ENCODE data around the gene TEP1. TPM values are rescaled to one million over a fixed set of nuclear protein-coding genes. Genes with fewer than 3 reads are reported as not detected.

The TEP1 gene
- polyA plus RNA-seq, 3 donors, result 2.3 to 78.9 (median 7.1) TPM

DNA sequence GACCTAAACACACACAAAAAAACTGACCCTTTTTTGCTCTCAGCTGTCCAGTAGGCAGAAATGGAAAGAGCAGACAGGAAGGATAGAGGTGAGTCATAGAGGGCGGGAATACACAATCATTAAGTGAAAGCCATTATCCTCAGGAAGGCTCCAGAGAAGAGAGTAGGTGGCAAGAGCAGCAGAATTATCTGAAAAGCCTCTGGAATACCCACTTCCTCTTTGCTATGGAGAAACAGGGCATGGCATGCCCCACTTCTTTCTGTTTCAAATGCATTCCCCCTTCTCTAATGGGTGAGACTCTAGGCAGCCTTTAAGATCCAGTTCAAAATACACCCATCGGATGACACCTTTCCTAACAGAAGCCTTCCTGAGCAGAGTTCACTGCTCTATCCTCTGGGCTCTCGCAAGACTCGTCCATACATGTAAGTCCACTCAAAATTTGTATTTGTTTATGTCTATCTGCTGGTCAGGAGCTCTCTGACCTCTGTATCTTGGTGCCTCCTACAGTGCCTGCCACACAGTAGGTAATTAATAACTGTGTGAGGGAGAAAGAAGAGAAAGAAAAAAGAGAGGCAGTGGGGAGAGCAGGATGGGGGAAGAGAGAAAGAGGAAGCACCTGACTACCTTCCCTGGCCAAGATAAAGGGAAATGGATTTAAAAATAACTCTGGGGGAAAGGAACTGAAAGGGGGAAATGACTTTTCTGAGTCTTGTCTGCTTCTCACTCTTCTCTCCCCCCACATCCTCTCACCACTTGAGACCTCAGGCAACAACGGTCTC lies 14.1 kb upstream of the TEP1 start:
- Mint-ChIP-seq H3K9me3 (peaks cover 0 to 2% (median 0%) of the 10 kb centered on the region in 7 donors), H3K27ac (peak overlapping the region; percentile 93 to 97 (median 96)), H3K4me3 (peak overlapping the region; percentile 73 to 89), H3K4me1 (peaks cover 60% of the 10 kb centered on the region), H3K27me3 (ENCODE audit: low read depth in 3 of 3) (peaks cover 0 to 2% (median 0%) of the 10 kb centered on the region in 3 donors), H3K36me3 (peaks cover 0 to 3% of the 10 kb centered on the region in 2 donors)
- H3K4me1 ChIP-seq (ENCODE audit: control insufficient read depth in 1 of 2, insufficient read depth in 2 of 2, low read length in 2 of 2), result peaks cover 55 to 57% of the 10 kb centered on the region in 2 donors
- peak overlapping the region; percentile 83 for H3K4me2 ChIP-seq (replicated peaks; ENCODE audit: extremely low read depth, low read length, poor library complexity, severe bottlenecking)
- H3K27ac ChIP-seq (ENCODE audit: low read depth in 1 of 2, low read length in 2 of 2), result peak overlapping the region; percentile 86 to 94
- peak overlapping the region; percentile 41 for H2AFZ ChIP-seq (ENCODE audit: insufficient read depth, low read depth, low read length, poor library complexity, severe bottlenecking)
- intact Hi-C loops (cut with micrococcal nuclease), result no loop called here
- peak; percentile 60 to 85 (median 77) for DNase-seq
- H3K9me3 ChIP-seq (replicated peaks in 1 of 2; ENCODE audit: control insufficient read depth in 1 of 2, insufficient read depth in 1 of 2, low read length in 2 of 2), result no peaks in the 10 kb centered on the region
- no peaks in the 10 kb centered on the region for H3K36me3 ChIP-seq (replicated peaks in 1 of 2; ENCODE audit: control insufficient read depth in 1 of 2, insufficient read depth in 2 of 2, low read length in 2 of 2)
- no peaks in the 10 kb centered on the region for H3K27me3 ChIP-seq (ENCODE audit: control insufficient read depth in 2 of 2, insufficient read depth in 2 of 2, low read length in 2 of 2)
- no peaks in the 10 kb centered on the region for H3K79me2 ChIP-seq (ENCODE audit: insufficient read depth, low read length)
- TF ChIP-seq, protein P1, sequence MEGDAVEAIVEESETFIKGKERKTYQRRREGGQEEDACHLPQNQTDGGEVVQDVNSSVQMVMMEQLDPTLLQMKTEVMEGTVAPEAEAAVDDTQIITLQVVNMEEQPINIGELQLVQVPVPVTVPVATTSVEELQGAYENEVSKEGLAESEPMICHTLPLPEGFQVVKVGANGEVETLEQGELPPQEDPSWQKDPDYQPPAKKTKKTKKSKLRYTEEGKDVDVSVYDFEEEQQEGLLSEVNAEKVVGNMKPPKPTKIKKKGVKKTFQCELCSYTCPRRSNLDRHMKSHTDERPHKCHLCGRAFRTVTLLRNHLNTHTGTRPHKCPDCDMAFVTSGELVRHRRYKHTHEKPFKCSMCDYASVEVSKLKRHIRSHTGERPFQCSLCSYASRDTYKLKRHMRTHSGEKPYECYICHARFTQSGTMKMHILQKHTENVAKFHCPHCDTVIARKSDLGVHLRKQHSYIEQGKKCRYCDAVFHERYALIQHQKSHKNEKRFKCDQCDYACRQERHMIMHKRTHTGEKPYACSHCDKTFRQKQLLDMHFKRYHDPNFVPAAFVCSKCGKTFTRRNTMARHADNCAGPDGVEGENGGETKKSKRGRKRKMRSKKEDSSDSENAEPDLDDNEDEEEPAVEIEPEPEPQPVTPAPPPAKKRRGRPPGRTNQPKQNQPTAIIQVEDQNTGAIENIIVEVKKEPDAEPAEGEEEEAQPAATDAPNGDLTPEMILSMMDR (IDR thresholded peaks at IDR 0.05), result no peak
- peaks cover 3% of the 10 kb centered on the region for H4K20me1 ChIP-seq (ENCODE audit: insufficient read depth, low read length)
- H3K4me3 ChIP-seq (replicated peaks in 1 of 3; ENCODE audit: low read depth in 2 of 3, low read length in 3 of 3), result peak overlapping the region; percentile 22 to 75 (median 46)
- peak overlapping the region; percentile 56 for H3K9ac ChIP-seq (ENCODE audit: insufficient read depth, low read length, poor library complexity, severe bottlenecking)
- WGBS (ENCODE audit: insufficient coverage), result 0% methylated on average over 2 of the region's 5 CpGs

DNA sequence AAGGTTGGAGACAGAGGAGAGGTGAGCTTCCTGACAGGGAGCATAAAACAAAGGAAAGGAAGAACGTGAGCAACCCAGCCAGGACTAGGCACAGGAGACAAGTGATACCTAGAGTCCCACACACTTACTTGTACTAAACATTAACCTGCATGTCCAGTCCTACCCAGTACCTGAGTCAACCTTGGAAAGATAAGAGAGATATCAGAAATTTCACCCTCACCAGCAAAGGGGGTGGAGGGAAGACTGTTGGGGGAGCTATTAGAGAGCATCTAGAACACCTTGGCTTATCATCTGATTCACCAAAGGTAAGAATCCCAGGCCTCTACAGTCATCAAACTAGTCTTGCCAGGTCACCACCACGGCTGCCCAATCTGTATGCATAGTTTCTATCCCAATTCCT lies 11.6 kb upstream of the TEP1 start:
- Histone ChIP-seq H3K27ac (ENCODE audit: low read depth in 1 of 2, low read length in 2 of 2) (no peak overlapping the region), H3K36me3 (replicated peaks in 1 of 2; ENCODE audit: control insufficient read depth in 1 of 2, insufficient read depth in 2 of 2, low read length in 2 of 2) (no peaks in the 10 kb centered on the region), H3K27me3 (ENCODE audit: control insufficient read depth in 2 of 2, insufficient read depth in 2 of 2, low read length in 2 of 2) (no peaks in the 10 kb centered on the region), H2AFZ (ENCODE audit: insufficient read depth, low read depth, low read length, poor library complexity, severe bottlenecking) (no peak overlapping the region), H3K4me3 (replicated peaks in 1 of 3; ENCODE audit: low read depth in 2 of 3, low read length in 3 of 3) (no peak overlapping the region), H4K20me1 (ENCODE audit: insufficient read depth, low read length) (peaks cover 3% of the 10 kb centered on the region), H3K4me2 (replicated peaks; ENCODE audit: extremely low read depth, low read length, poor library complexity, severe bottlenecking) (no peak overlapping the region), H3K79me2 (ENCODE audit: insufficient read depth, low read length) (no peaks in the 10 kb centered on the region), H3K4me1 (ENCODE audit: control insufficient read depth in 1 of 2, insufficient read depth in 2 of 2, low read length in 2 of 2) (peaks cover 46 to 47% of the 10 kb centered on the region in 2 donors), H3K9ac (ENCODE audit: insufficient read depth, low read length, poor library complexity, severe bottlenecking) (no peak overlapping the region), H3K9me3 (replicated peaks in 1 of 2; ENCODE audit: control insufficient read depth in 1 of 2, insufficient read depth in 1 of 2, low read length in 2 of 2) (no peaks in the 10 kb centered on the region)
- TF ChIP-seq, protein P1 (IDR thresholded peaks at IDR 0.05), result no peak
- peaks cover 46% of the 10 kb centered on the region for H3K4me1 Mint-ChIP-seq
- WGBS (ENCODE audit: insufficient coverage), result 0% methylated on average over 1 of the region's 2 CpGs
- no peak for DNase-seq
- no peak overlapping the region for H3K27ac Mint-ChIP-seq
- intact Hi-C loops (cut with micrococcal nuclease), result no loop called here
- H3K27me3 Mint-ChIP-seq (ENCODE audit: low read depth in 3 of 3), result peaks cover 0 to 2% (median 0%) of the 10 kb centered on the region in 3 donors
- peaks cover 0 to 2% (median 0%) of the 10 kb centered on the region in 7 donors for H3K9me3 Mint-ChIP-seq
- H3K36me3 Mint-ChIP-seq, result peaks cover 0 to 3% of the 10 kb centered on the region in 2 donors
- no peak overlapping the region for H3K4me3 Mint-ChIP-seq

All from CD14-positive monocyte (primary cell).